Measurements from ENCODE around the gene SETBP1. TPM values are rescaled to one million over a fixed set of nuclear protein-coding genes. Genes with fewer than 3 reads are reported as not detected.
A peak's percentile ranks its signal among the peaks of the same experiment; 100 is the strongest.

Gene SETBP1
- total and polyA plus RNA-seq, 3 experiments from 2014 or later, result 0.22 to 14.1 (median 13.9) TPM

DNA sequence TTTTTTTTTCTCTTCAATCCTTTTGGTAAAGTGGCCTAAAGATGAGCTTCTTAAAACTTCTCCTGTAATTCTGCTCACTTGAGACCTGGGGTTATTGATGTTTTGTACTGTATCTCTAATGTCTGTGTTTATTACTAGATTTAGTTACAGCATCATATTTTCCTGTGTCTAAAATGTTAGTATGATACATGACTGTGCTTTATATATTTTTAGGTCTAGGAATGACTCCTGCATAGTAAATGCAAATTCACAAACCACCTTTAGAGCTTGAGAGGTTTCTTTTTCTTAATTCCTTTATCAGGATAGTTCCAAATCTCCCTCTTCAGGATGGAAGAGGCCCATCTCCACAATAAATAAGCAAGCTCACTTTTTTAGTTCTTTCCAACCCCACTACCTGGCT, 197.6 kb downstream of the SETBP1 start:
- H3K36me3 Mint-ChIP-seq, result peaks cover 0 to 3% (median 0%) of the 10 kb centered on the region in 3 donors
- Histone ChIP-seq H3K4me1 (ENCODE audit: insufficient read depth, low read length) (no peaks in the 10 kb centered on the region), H3K27me3 (ENCODE audit: insufficient read depth, low read length, poor library complexity, severe bottlenecking) (no peaks in the 10 kb centered on the region), H3K4me3 (ENCODE audit: low read length) (no peak overlapping the region), H3K9me3 (ENCODE audit: low read length) (no peaks in the 10 kb centered on the region), H3K36me3 (ENCODE audit: insufficient read depth, low read length) (no peaks in the 10 kb centered on the region), H3K27ac (ENCODE audit: low read depth, low read length) (no peak overlapping the region)
- no peaks in the 10 kb centered on the region for H3K9me3 Mint-ChIP-seq
- no peak for DNase-seq
- peaks cover 0 to 2% of the 10 kb centered on the region in 2 donors for H3K27me3 Mint-ChIP-seq
- CTCF ChIA-PET, result no interaction called here
- POLR2A ChIA-PET, result no interaction called here
- no peak overlapping the region for H3K4me3 Mint-ChIP-seq
- H3K4me1 Mint-ChIP-seq, result no peaks in the 10 kb centered on the region
- H3K27ac Mint-ChIP-seq, result no peak overlapping the region

DNA sequence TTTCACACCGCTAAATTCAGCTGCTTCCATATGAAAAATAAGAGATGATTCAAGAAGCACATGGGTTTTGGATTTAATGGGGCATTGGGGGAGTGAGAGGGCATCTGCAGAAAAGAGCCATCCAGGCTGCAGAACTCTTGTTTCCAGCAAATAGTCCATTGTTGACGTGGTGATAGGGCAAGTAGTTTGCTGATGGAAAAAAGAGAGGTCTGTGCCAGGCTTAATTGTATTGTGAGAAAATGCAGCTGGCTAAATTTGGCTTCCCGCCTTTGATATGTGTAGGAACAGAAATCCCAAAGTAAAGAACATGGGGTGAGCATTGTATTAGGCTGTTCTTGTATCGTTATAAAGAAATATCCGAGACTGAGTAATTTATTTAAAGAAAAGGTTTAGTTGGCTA, 199.5 kb downstream of the SETBP1 start:
- H3K36me3 Mint-ChIP-seq, result no peaks in the 10 kb centered on the region
- no peak overlapping the region for H3K27ac ChIP-seq (ENCODE audit: low read depth, low read length)
- POLR2A ChIA-PET, result no interaction called here
- no peaks in the 10 kb centered on the region for H3K4me1 Mint-ChIP-seq
- H3K27ac Mint-ChIP-seq, result no peak overlapping the region
- no peak for DNase-seq
- no peaks in the 10 kb centered on the region for H3K9me3 ChIP-seq (ENCODE audit: low read length)
- H3K4me3 Mint-ChIP-seq, result no peak overlapping the region
- H3K9me3 Mint-ChIP-seq, result no peaks in the 10 kb centered on the region
- no peak overlapping the region for H3K4me3 ChIP-seq (ENCODE audit: low read length)
- CTCF ChIA-PET, result no interaction called here
- H3K27me3 ChIP-seq (ENCODE audit: insufficient read depth, low read length, poor library complexity, severe bottlenecking), result no peaks in the 10 kb centered on the region
- H3K4me1 ChIP-seq (ENCODE audit: insufficient read depth, low read length), result no peaks in the 10 kb centered on the region
- no peaks in the 10 kb centered on the region for H3K27me3 Mint-ChIP-seq
- H3K36me3 ChIP-seq (ENCODE audit: insufficient read depth, low read length), result no peaks in the 10 kb centered on the region

DNA sequence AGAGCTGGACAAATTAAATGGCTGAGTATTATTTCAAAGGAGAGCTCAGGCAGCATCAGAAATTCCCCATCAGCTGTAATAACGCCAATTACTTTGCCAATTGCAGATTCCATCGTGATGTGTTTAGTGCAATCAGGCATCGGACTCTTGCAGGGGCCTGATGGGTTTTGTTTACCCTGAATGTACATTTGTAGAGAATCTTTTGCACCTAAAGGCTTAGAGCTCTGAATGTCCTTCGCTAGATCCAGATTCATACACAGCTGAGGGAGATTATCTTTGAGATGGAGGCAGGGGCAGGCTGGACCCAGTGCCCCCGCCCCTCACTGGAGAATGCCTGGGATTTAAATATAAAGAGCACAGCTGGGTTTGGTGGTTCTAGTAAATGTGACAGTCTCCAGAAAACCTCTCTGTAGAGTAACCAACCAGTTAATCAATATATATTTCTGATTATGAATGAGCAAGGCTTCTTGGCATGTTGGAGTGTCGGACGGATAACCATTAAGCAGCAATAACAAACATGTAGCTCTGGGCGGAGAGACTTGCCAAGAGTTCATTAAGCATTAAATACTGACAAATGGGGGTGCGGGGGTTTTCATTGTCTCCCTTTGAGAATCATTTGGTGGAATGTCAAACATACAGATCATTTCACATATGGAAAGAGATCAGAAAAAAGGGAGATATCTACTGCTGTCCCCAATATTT, 200.9 kb downstream of the SETBP1 start:
- H3K4me1 Mint-ChIP-seq, result no peaks in the 10 kb centered on the region
- Histone ChIP-seq H3K36me3 (ENCODE audit: insufficient read depth, low read length) (no peaks in the 10 kb centered on the region), H3K9me3 (ENCODE audit: low read length) (no peaks in the 10 kb centered on the region), H3K4me3 (ENCODE audit: low read length) (no peak overlapping the region), H3K4me1 (ENCODE audit: insufficient read depth, low read length) (no peaks in the 10 kb centered on the region), H3K27me3 (ENCODE audit: insufficient read depth, low read length, poor library complexity, severe bottlenecking) (no peaks in the 10 kb centered on the region), H3K27ac (ENCODE audit: low read depth, low read length) (no peak overlapping the region)
- H3K9me3 Mint-ChIP-seq, result no peaks in the 10 kb centered on the region
- no peak overlapping the region for H3K4me3 Mint-ChIP-seq
- POLR2A ChIA-PET, result no interaction called here
- no peaks in the 10 kb centered on the region for H3K27me3 Mint-ChIP-seq
- H3K36me3 Mint-ChIP-seq, result no peaks in the 10 kb centered on the region
- CTCF ChIA-PET, result interaction anchor here (1.3 kb wide), 1 partner anchor 11 kb away, joined by 3 read pairs; no protein-coding TSS in a partner anchor
- H3K27ac Mint-ChIP-seq, result no peak overlapping the region
- DNase-seq, result no peak

DNA sequence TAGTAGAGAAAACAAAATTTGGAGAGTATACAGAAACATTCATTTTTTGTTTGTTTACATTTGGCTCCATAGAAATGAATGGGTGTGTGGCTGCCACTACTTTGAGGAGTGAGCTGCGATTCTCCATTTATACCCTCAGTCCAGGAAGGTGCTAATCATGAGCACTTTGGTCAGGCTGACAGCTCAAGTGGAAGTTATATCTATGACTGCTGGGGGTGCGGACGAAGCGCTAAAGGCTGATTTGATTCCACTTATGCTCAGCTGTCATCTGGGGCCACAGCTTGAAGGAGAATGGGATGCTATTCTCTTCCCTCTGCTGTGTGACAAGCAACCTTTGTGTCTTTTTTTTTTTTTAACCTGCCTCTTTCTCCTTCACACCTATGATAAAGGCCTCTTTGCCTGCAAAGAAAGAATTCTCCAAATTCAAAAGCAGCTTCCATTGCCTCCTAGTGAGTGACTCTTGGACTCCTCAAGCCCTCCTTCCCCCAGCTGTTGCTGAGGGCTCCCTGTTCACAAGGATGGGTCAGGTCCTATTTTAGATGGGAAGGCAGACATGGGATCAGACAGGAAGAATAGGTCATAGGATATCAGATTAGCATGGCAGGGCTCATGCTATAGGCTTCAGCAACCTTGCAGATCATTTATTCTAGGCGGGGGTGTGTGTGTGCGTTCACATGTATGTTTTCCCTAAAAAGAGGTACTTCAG, 201.6 kb downstream of the SETBP1 start:
- Mint-ChIP-seq H3K27ac (no peak overlapping the region), H3K27me3 (no peaks in the 10 kb centered on the region), H3K9me3 (no peaks in the 10 kb centered on the region), H3K36me3 (no peaks in the 10 kb centered on the region), H3K4me3 (no peak overlapping the region), H3K4me1 (peaks cover 1 to 6% (median 5%) of the 10 kb centered on the region in 3 donors)
- Histone ChIP-seq H3K9me3 (ENCODE audit: low read length) (no peaks in the 10 kb centered on the region), H3K4me1 (ENCODE audit: insufficient read depth, low read length) (no peaks in the 10 kb centered on the region), H3K27me3 (ENCODE audit: insufficient read depth, low read length, poor library complexity, severe bottlenecking) (no peaks in the 10 kb centered on the region), H3K27ac (ENCODE audit: low read depth, low read length) (no peak overlapping the region), H3K36me3 (ENCODE audit: insufficient read depth, low read length) (no peaks in the 10 kb centered on the region), H3K4me3 (ENCODE audit: low read length) (no peak overlapping the region)
- POLR2A ChIA-PET, result no interaction called here
- DNase-seq, result no peak
- CTCF ChIA-PET, result interaction anchor here (1.3 kb wide), 1 partner anchor 10 kb away, joined by 3 read pairs; no protein-coding TSS in a partner anchor

DNA sequence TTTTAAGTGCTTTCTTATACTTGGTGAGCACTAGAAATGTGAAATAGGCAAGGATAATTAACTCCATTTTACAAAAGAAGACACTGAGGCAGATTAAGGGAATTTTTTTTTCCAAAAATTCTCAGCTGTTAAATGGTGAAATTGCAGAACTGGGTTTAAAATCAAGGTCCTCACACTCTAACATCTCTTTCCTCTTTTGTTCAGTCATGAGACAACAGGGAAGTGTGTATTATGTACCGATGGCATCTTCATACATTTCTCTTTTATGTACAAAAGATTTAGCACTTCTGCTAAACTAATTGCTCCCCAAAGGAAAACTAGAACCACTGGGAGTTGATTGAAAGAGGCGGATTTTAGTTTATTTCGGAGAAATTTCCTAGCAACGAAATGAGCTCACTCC, 203.0 kb downstream of the SETBP1 start:
- no peak overlapping the region for H3K27ac Mint-ChIP-seq
- no peak overlapping the region for H3K4me3 ChIP-seq (ENCODE audit: low read length)
- no peak overlapping the region for H3K4me3 Mint-ChIP-seq
- H3K36me3 Mint-ChIP-seq, result no peaks in the 10 kb centered on the region
- DNase-seq, result no peak
- peaks cover 5 to 10% (median 9%) of the 10 kb centered on the region in 3 donors for H3K4me1 Mint-ChIP-seq
- H3K27ac ChIP-seq (ENCODE audit: low read depth, low read length), result no peak overlapping the region
- no peaks in the 10 kb centered on the region for H3K4me1 ChIP-seq (ENCODE audit: insufficient read depth, low read length)
- POLR2A ChIA-PET, result no interaction called here
- H3K36me3 ChIP-seq (ENCODE audit: insufficient read depth, low read length), result no peaks in the 10 kb centered on the region
- H3K9me3 ChIP-seq (ENCODE audit: low read length), result no peaks in the 10 kb centered on the region
- CTCF ChIA-PET, result no interaction called here
- H3K27me3 Mint-ChIP-seq, result no peaks in the 10 kb centered on the region
- no peaks in the 10 kb centered on the region for H3K27me3 ChIP-seq (ENCODE audit: insufficient read depth, low read length, poor library complexity, severe bottlenecking)
- H3K9me3 Mint-ChIP-seq, result no peaks in the 10 kb centered on the region

DNA sequence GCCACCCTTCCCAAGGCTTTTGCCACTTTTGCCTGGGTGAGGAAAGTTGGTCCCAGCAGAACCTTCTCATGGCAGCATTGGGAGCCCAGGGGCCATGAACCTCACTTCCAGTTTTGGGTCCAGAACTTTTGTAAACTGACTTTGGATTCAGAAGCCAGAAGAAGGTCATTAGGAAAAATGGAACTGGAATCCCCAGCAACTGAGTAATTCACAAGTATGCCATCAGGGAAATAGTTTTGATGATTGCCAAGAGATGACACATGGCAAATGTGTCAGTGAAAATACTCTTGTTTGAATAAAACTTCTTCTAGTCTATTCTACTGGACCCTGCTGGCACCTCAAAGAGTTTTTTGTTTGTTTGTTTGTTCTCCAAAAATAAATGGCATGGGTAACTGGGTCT, 203.7 kb downstream of the SETBP1 start:
- Mint-ChIP-seq H3K4me1 (peaks cover 5 to 10% (median 9%) of the 10 kb centered on the region in 3 donors), H3K9me3 (no peaks in the 10 kb centered on the region)
- CTCF ChIA-PET, result no interaction called here

DNA sequence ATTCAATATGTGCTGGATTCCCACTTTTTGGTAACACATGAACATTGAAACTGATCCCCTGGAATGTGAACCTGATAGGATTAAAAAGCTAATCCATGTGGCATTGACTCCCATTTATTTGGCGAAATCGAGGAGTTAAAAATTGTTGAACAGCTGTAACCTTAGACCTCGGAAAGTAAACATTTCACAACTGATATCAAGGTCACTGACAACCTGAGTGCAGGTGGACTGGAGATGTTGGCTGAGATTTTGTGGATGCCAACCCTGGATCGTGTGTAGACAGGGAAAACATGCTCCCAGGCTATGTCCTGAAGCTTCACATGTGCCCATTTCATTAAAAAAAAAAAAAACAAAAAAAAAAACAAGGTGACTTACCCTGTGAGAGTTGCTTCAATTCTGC, 204.8 kb downstream of the SETBP1 start:
- no peak overlapping the region for H3K27ac ChIP-seq (ENCODE audit: low read depth, low read length)
- no peaks in the 10 kb centered on the region for H3K27me3 ChIP-seq (ENCODE audit: insufficient read depth, low read length, poor library complexity, severe bottlenecking)
- CTCF ChIA-PET, result interaction anchor here (1.0 kb wide), 1 partner anchor 207 kb away, joined by 3 read pairs; no protein-coding TSS in a partner anchor
- no peaks in the 10 kb centered on the region for H3K27me3 Mint-ChIP-seq
- H3K9me3 ChIP-seq (ENCODE audit: low read length), result no peaks in the 10 kb centered on the region
- no peaks in the 10 kb centered on the region for H3K36me3 ChIP-seq (ENCODE audit: insufficient read depth, low read length)
- H3K4me1 Mint-ChIP-seq, result peaks cover 5 to 10% (median 9%) of the 10 kb centered on the region in 3 donors
- H3K4me3 Mint-ChIP-seq, result no peak overlapping the region
- H3K9me3 Mint-ChIP-seq, result no peaks in the 10 kb centered on the region
- no peak overlapping the region for H3K27ac Mint-ChIP-seq
- POLR2A ChIA-PET, result no interaction called here
- H3K36me3 Mint-ChIP-seq, result no peaks in the 10 kb centered on the region
- H3K4me1 ChIP-seq (ENCODE audit: insufficient read depth, low read length), result no peaks in the 10 kb centered on the region
- no peak for DNase-seq
- H3K4me3 ChIP-seq (ENCODE audit: low read length), result no peak overlapping the region

More for the DNA sequence above, 203.7 kb downstream of the SETBP1 start:
- no peaks in the 10 kb centered on the region for H3K4me1 ChIP-seq (ENCODE audit: insufficient read depth, low read length)
- H3K4me3 ChIP-seq (ENCODE audit: low read length), result no peak overlapping the region
- no peaks in the 10 kb centered on the region for H3K27me3 Mint-ChIP-seq
- H3K4me3 Mint-ChIP-seq, result no peak overlapping the region
- H3K36me3 Mint-ChIP-seq, result no peaks in the 10 kb centered on the region
- no peaks in the 10 kb centered on the region for H3K27me3 ChIP-seq (ENCODE audit: insufficient read depth, low read length, poor library complexity, severe bottlenecking)
- H3K27ac ChIP-seq (ENCODE audit: low read depth, low read length), result no peak overlapping the region
- DNase-seq, result no peak
- no peaks in the 10 kb centered on the region for H3K9me3 ChIP-seq (ENCODE audit: low read length)
- POLR2A ChIA-PET, result no interaction called here
- no peaks in the 10 kb centered on the region for H3K36me3 ChIP-seq (ENCODE audit: insufficient read depth, low read length)
- H3K27ac Mint-ChIP-seq, result no peak overlapping the region

DNA sequence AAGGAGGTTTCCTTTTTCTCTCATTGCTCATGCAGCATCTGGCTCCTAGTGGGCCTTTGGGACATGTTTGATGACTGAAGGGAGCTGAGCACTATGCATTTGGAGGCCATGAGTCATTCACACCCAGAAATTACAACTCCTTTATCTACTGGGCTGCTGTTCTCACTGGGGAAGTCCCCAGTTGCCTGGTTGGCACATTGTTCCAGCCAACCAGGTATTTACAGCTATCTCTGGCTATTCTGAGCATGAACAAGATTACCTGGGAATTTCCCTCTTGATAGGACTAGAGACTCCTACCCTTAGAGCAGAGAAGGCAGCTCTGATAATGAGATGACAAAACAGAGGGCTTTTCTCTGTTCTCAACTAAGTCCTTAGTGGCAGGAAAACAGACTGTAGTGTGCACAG, 206.5 kb downstream of the SETBP1 start:
- peaks cover 5 to 10% (median 9%) of the 10 kb centered on the region in 3 donors for H3K4me1 Mint-ChIP-seq
- POLR2A ChIA-PET, result no interaction called here
- H3K27ac Mint-ChIP-seq, result peak overlapping the region in 3 of 8 donors; percentile 29 to 67 (median 49)
- H3K9me3 ChIP-seq (ENCODE audit: low read length), result no peaks in the 10 kb centered on the region
- H3K4me3 Mint-ChIP-seq, result no peak overlapping the region
- DNase-seq, result no peak
- peaks cover 0 to 4% (median 0%) of the 10 kb centered on the region in 5 donors for H3K9me3 Mint-ChIP-seq
- H3K36me3 Mint-ChIP-seq, result peaks cover 0 to 4% (median 0%) of the 10 kb centered on the region in 3 donors
- no peaks in the 10 kb centered on the region for H3K27me3 ChIP-seq (ENCODE audit: insufficient read depth, low read length, poor library complexity, severe bottlenecking)
- no peak overlapping the region for H3K4me3 ChIP-seq (ENCODE audit: low read length)
- H3K4me1 ChIP-seq (ENCODE audit: insufficient read depth, low read length), result no peaks in the 10 kb centered on the region
- CTCF ChIA-PET, result no interaction called here
- no peak overlapping the region for H3K27ac ChIP-seq (ENCODE audit: low read depth, low read length)
- H3K36me3 ChIP-seq (ENCODE audit: insufficient read depth, low read length), result no peaks in the 10 kb centered on the region
- no peaks in the 10 kb centered on the region for H3K27me3 Mint-ChIP-seq
